K562 (cell line): ENCODE data around the gene CENPB. TPM values are rescaled to one million over a fixed set of nuclear protein-coding genes. Genes with fewer than 3 reads are reported as not detected.
"Not testable (repeated sequence)": the region's sequence is repeated elsewhere in the genome, so short reads cannot be mapped to it uniquely, and the experiment has no call there.

Source experiments
- ATAC-seq: fragments of 200-7000 bp; cut with Tn5 transposase; 3 replicates; pipeline ENCODE4 v1.9.1; 2020; ENCODE audit warnings: moderate library complexity
- BruUV-seq: library from RNA; stranded (reverse); fragments of 400-500 nt; replicated peaks from 2 replicates; lab custom pipeline; 2021; lab: Mats Ljungman, UMichigan
- CTCF ChIA-PET: fragments of 300-600 bp; formaldehyde crosslinking; extraction: SDS; loops from one replicate; lab custom pipeline; 2021; ENCODE audit warnings: low intra/inter-chr PET ratio; lab: Yijun Ruan, JAX
- POLR2A ChIA-PET: fragments of 300-600, 350-650 bp; sonication (Branson Sonifier 250); formaldehyde crosslinking; extraction: SDS; loops from one replicate; lab custom pipeline; 2021; ENCODE audit warnings: antibody characterized with exemption, inconsistent platforms; lab: Yijun Ruan, JAX
- DNase-seq, 4 experiments: peaks; one replicate each; pipeline versions ENCODE4 v3.0.0 to v3.0.0-alpha.2; 2011 to 2018; ENCODE audit warnings: low spot score in 3 of 4, mixed read lengths in 3 of 4; ENCODE audit errors: extremely low read depth in 1 of 4
- FAIRE-seq: peaks from 2 replicates; lab custom pipeline; 2011; peaks lifted over from hg19 to GRCh38; lab: Jason Lieb, UNC
- H2AFZ ChIP-seq: 2 replicates; pipeline ENCODE4 v1.6.0; 2011; ENCODE audit warnings: low read depth, low read length, control low read depth, inconsistent platforms
- H3K27ac ChIP-seq: fragments of 200-600 bp; 3 replicates; pipeline ENCODE4 v1.8.0; 2011; ENCODE audit warnings: low read depth, mild to moderate bottlenecking, control low read depth, inconsistent platforms, low read length, moderate library complexity, mixed read lengths; ENCODE audit errors: extremely low read depth
- H3K27me3 ChIP-seq, 2 experiments: fragments of 300-600 bp in 1 of 2; 2 replicates in 1 of 2; 3 replicates in 1 of 2; pipeline versions ENCODE4 v1.6.0 to v1.8.0; 2011; ENCODE audit warnings: inconsistent platforms in 2 of 2, low read length in 2 of 2, mild to moderate bottlenecking in 1 of 2, mixed read lengths in 1 of 2, moderate library complexity in 1 of 2; ENCODE audit not compliant: control insufficient read depth in 2 of 2, insufficient read depth in 2 of 2
- H3K36me3 ChIP-seq: fragments of 300-600 bp; 3 replicates; pipeline ENCODE4 v1.8.0; 2011; ENCODE audit warnings: mild to moderate bottlenecking, low read length, inconsistent platforms; ENCODE audit not compliant: control insufficient read depth, insufficient read depth
- H3K4me1 ChIP-seq, 2 experiments: fragments of 200-600 bp in 1 of 2; replicated peaks in 1 of 2; 2 replicates in 1 of 2; 3 replicates in 1 of 2; pipeline versions ENCODE4 v1.5.1 to v1.8.0; 2011; ENCODE audit warnings: inconsistent platforms in 2 of 2, low read length in 2 of 2, mild to moderate bottlenecking in 1 of 2, mixed read lengths in 1 of 2, moderate library complexity in 1 of 2; ENCODE audit not compliant: control insufficient read depth in 2 of 2, insufficient read depth in 2 of 2
- H3K4me2 ChIP-seq: 2 replicates; pipeline ENCODE4 v1.6.1; 2011; ENCODE audit warnings: low read length, control low read depth, inconsistent platforms, mixed read lengths; ENCODE audit not compliant: insufficient read depth
- H3K4me3 ChIP-seq: fragments of 200-600 bp; sonication (generic), shearing (Covaris generic); 2 replicates; pipeline ENCODE4 v1.5.1; 2016; ENCODE audit warnings: control low read depth, inconsistent platforms
- H3K79me2 ChIP-seq: fragments of 200-600 bp; 3 replicates; pipeline ENCODE4 v1.8.0; 2011; ENCODE audit warnings: low read length, inconsistent platforms; ENCODE audit not compliant: control insufficient read depth, insufficient read depth
- H3K9ac ChIP-seq, 2 experiments: 2 replicates each; pipeline versions ENCODE4 v1.6.0 to v1.6.1; 2011; ENCODE audit warnings: low read depth in 2 of 2, low read length in 2 of 2, control low read depth in 1 of 2, inconsistent platforms in 1 of 2, mild to moderate bottlenecking in 1 of 2, mixed read lengths in 1 of 2; ENCODE audit not compliant: insufficient read depth in 1 of 2
- H3K9me1 ChIP-seq: one replicate; pipeline ENCODE4 v1.6.0; 2011; ENCODE audit warnings: inconsistent platforms, mild to moderate bottlenecking, low read length, moderate library complexity; ENCODE audit not compliant: control insufficient read depth, insufficient read depth
- H3K9me3 ChIP-seq: replicated peaks from 2 replicates; pipeline ENCODE4 v1.5.1; 2011; ENCODE audit warnings: low read depth, low read length, inconsistent platforms; ENCODE audit not compliant: control insufficient read depth, insufficient read depth
- H4K20me1 ChIP-seq: replicated peaks from 2 replicates; pipeline ENCODE4 v1.6.1; 2011; ENCODE audit warnings: low read length, inconsistent platforms, mixed read lengths; ENCODE audit not compliant: control insufficient read depth, insufficient read depth
- CCAR2 ChIP-seq: fragments of 200-400 bp; formaldehyde crosslinking; IDR thresholded peaks from 2 replicates; pipeline ENCODE4 v1.6.1; 2017; ENCODE audit warnings: mild to moderate bottlenecking, low read depth, low read length
- IFI16 ChIP-seq: fragments of 250-450 bp; sonication (Bioruptor Pico); IDR thresholded peaks from 2 replicates; pipeline ENCODE4 v2.1.2; 2022; ENCODE audit warnings: mild to moderate bottlenecking, inconsistent platforms
- TCF7 ChIP-seq: sonication (generic); IDR thresholded peaks from 2 replicates; pipeline ENCODE4 v1.6.1; 2016; ENCODE audit warnings: antibody characterized with exemption, borderline replicate concordance
- TRIM24 ChIP-seq, 2 experiments: fragments of 450-650 bp; IDR thresholded peaks; 2 replicates each; pipeline ENCODE4 v1.6.1; 2016
- ZNF239 ChIP-seq: fragments of 250-450 bp; sonication (Bioruptor Pico); IDR thresholded peaks from 2 replicates; pipeline ENCODE4 v1.4.0; 2020; ENCODE audit warnings: mild to moderate bottlenecking
- ZNF324 ChIP-seq: fragments of 250-450 bp; sonication (Bioruptor Pico); IDR thresholded peaks from 2 replicates; pipeline ENCODE4 v1.4.0; 2020; ENCODE audit warnings: mild to moderate bottlenecking
- WGBS: fragments of 100-300 bp; shearing (Covaris generic); methylation state at CpG from one replicate; pipeline ENCODE4 v1.1.6; 2016; ENCODE audit warnings: low coverage, mixed read lengths; ENCODE audit not compliant: insufficient coverage; ENCODE audit errors: missing lambda C conversion rate; 5-methylcytosine and 5-hydroxymethylcytosine counted together
- in situ Hi-C: fragments of 300-500 bp; cut with MboI; formaldehyde crosslinking; loops from 4 replicates; pipeline ENCODE4 v1.15.0; 2018; ENCODE audit warnings: inconsistent platforms, mixed read lengths
- intact Hi-C: fragments of 100-400 bp; cut with micrococcal nuclease; formaldehyde crosslinking; loops from 2 replicates; pipeline ENCODE4 v1.14.2; 2022
- polyA plus RNA-seq, 8 experiments: library from polyadenylated mRNA; depleted of rRNA in 4 of 8; stranded (reverse) in 5 of 8; unstranded in 3 of 8; fragments of >200 nt; fragmentation: Nextera tagmentation in 2 of 8; fragmentation: Illumina TruSeq in 1 of 8; extraction: Ambion mirVana in 2 of 8; extraction: Trizol in 1 of 8; gene quantifications; 2 replicates each; pipeline versions ENCODE4 v1.2.1 to v1.2.3, GENCODE V29; 2011 to 2014; ENCODE audit warnings: inconsistent platforms in 1 of 8, missing spikeins in 1 of 8
- total RNA-seq, 7 experiments: library from RNA; depleted of rRNA in 6 of 7; stranded (reverse); fragments of >200 nt in 6 of 7; fragmentation: Illumina TruSeq in 2 of 7; extraction: Trizol in 2 of 7; gene quantifications; 2 replicates each; pipeline versions ENCODE4 v1.2.1 to v1.2.3, GENCODE V29; 2011 to 2021; ENCODE audit warnings: low replicate concordance in 1 of 7
- TF ChIP-seq, protein P1 (sequence below): sonication (generic); formaldehyde crosslinking; IDR thresholded peaks from 2 replicates; pipeline ENCODE4 v1.8.0; 2023; ENCODE audit warnings: mild to moderate bottlenecking, missing genetic modification reagents
- TF ChIP-seq, protein P2 (sequence below): fragments of 250-450 bp; sonication (Bioruptor Pico); IDR thresholded peaks from 2 replicates; pipeline ENCODE4 v1.4.0; 2020; ENCODE audit warnings: mild to moderate bottlenecking, moderate library complexity

The CENPB gene
- total and polyA plus RNA-seq, 9 of the 15 experiments (the other 6 are each of a cell fraction or from before 2014, with no cell fraction given) = 0.17 to 70.8 (median 24.9) TPM

DNA sequence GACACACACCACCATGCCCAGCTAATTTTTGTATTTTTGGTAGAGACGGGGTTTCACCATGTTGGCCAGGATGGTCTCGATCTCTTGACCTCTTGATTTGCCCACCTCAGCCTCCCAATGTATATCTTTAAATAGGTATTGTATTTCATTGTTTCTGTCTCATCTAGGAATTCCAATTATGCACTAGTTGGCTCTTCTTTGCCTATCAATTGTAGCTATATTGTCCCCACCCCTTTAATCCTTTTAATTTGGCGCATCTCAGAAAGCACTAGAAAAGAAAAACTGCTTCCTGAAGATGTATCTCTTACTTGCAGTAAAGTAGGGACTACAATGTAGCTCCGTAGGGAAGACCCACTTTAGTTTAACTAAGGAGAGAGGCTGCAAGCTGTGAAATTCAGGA is 49.6 kb upstream of the CENPB start (continued):
- TF ChIP-seq, protein P1, sequence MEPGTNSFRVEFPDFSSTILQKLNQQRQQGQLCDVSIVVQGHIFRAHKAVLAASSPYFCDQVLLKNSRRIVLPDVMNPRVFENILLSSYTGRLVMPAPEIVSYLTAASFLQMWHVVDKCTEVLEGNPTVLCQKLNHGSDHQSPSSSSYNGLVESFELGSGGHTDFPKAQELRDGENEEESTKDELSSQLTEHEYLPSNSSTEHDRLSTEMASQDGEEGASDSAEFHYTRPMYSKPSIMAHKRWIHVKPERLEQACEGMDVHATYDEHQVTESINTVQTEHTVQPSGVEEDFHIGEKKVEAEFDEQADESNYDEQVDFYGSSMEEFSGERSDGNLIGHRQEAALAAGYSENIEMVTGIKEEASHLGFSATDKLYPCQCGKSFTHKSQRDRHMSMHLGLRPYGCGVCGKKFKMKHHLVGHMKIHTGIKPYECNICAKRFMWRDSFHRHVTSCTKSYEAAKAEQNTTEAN (CRISPR knock-in tag) = no peak
- TF ChIP-seq TRIM24 (IDR thresholded peaks at IDR 0.05) (no peak), IFI16 (CRISPR knock-in tag) (no peak), ZNF324 (CRISPR knock-in tag) (no peak), CCAR2 (no peak), TCF7 (no peak), ZNF239 (CRISPR knock-in tag) (no peak)
- TF ChIP-seq, protein P2, sequence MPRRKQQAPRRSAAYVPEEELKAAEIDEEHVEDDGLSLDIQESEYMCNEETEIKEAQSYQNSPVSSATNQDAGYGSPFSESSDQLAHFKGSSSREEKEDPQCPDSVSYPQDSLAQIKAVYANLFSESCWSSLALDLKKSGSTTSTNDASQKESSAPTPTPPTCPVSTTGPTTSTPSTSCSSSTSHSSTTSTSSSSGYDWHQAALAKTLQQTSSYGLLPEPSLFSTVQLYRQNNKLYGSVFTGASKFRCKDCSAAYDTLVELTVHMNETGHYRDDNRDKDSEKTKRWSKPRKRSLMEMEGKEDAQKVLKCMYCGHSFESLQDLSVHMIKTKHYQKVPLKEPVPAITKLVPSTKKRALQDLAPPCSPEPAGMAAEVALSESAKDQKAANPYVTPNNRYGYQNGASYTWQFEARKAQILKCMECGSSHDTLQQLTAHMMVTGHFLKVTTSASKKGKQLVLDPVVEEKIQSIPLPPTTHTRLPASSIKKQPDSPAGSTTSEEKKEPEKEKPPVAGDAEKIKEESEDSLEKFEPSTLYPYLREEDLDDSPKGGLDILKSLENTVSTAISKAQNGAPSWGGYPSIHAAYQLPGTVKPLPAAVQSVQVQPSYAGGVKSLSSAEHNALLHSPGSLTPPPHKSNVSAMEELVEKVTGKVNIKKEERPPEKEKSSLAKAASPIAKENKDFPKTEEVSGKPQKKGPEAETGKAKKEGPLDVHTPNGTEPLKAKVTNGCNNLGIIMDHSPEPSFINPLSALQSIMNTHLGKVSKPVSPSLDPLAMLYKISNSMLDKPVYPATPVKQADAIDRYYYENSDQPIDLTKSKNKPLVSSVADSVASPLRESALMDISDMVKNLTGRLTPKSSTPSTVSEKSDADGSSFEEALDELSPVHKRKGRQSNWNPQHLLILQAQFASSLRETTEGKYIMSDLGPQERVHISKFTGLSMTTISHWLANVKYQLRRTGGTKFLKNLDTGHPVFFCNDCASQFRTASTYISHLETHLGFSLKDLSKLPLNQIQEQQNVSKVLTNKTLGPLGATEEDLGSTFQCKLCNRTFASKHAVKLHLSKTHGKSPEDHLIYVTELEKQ (CRISPR knock-in tag) = no peak

- FAIRE-seq, ATAC-seq, H3K4me1 ChIP-seq, H3K4me3 ChIP-seq, H3K9me3 ChIP-seq, DNase-seq, H3K79me2 ChIP-seq, H3K27me3 ChIP-seq, in situ Hi-C loops, H2AFZ ChIP-seq, H4K20me1 ChIP-seq, intact Hi-C loops, CTCF ChIA-PET, BruUV-seq, H3K9me1 ChIP-seq, H3K9ac ChIP-seq, POLR2A ChIA-PET, H3K27ac ChIP-seq, H3K36me3 ChIP-seq, H3K4me2 ChIP-seq: not testable (repeated sequence)
- 92% methylated on average over 3 of the region's 5 CpGs for WGBS
Measured at GRCh38 chr20:3829891-3830290, 43.4 kb upstream of the CENPB start.
